ENCODE data around the gene ULBP1. TPM values are rescaled to one million over a fixed set of nuclear protein-coding genes. Genes with fewer than 3 reads are reported as not detected.

ULBP1 gene
- total and polyA plus RNA-seq, 8 donors = 1.1 to 6.0 (median 3.8) TPM

DNA sequence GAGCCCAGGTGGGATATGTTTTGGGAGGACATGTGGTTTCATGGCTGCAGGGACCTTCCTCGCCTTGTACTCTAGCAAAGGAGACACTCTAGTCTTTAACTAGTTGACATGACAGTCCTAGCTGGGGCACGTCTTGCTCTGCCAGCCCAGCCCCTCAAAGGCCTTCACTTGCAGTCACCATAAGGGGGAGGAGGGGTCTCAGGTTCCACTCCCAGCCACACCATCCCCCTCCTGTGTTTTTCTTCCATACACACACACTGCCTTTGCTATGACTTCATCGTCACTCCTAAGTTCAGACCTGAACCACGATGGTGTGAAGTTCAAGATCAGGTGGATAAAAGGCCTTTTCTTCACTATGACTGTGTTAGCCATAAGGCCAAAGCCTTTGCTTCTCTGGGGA is 13.5 kb downstream of the ULBP1 start:
- Histone ChIP-seq H3K4me3 (no peak overlapping the region), H3K9me3 (no peaks in the 10 kb centered on the region), H3K36me3 (no peaks in the 10 kb centered on the region), H3K27ac (no peak overlapping the region), H3K4me1 (no peaks in the 10 kb centered on the region), H3K27me3 (peaks cover 0 to 87% of the 10 kb centered on the region in 2 donors)
- ATAC-seq = no peak
- TF ChIP-seq, protein P1, sequence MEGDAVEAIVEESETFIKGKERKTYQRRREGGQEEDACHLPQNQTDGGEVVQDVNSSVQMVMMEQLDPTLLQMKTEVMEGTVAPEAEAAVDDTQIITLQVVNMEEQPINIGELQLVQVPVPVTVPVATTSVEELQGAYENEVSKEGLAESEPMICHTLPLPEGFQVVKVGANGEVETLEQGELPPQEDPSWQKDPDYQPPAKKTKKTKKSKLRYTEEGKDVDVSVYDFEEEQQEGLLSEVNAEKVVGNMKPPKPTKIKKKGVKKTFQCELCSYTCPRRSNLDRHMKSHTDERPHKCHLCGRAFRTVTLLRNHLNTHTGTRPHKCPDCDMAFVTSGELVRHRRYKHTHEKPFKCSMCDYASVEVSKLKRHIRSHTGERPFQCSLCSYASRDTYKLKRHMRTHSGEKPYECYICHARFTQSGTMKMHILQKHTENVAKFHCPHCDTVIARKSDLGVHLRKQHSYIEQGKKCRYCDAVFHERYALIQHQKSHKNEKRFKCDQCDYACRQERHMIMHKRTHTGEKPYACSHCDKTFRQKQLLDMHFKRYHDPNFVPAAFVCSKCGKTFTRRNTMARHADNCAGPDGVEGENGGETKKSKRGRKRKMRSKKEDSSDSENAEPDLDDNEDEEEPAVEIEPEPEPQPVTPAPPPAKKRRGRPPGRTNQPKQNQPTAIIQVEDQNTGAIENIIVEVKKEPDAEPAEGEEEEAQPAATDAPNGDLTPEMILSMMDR (IDR thresholded peaks at IDR 0.05) = no peak
- no peak for DNase-seq
- intact Hi-C loops (cut with DNase I) = no loop called here

DNA sequence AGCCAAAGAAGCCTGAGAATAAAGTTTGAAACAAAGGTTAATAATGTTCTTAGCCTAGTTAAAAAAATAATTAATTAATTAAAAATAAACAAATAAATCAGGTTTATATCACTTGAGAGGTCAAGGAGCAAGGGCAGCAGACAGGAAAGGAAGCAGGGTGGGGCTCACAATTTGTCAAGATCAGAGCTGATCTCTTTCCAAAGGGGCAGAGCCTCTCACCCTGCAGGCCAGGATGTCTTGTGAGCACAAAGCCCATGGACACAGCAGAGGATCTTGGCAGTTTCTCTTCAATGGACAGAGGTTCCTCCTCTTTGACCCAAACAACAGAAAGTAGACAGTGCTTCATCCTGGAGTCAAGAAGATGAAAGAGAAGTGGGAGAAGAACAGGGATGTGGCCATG is 14.9 kb downstream of the ULBP1 start:
- ATAC-seq = no peak
- intact Hi-C loops (cut with DNase I) = no loop called here
- H3K27me3 ChIP-seq = peaks cover 0 to 92% of the 10 kb centered on the region in 2 donors

DNA sequence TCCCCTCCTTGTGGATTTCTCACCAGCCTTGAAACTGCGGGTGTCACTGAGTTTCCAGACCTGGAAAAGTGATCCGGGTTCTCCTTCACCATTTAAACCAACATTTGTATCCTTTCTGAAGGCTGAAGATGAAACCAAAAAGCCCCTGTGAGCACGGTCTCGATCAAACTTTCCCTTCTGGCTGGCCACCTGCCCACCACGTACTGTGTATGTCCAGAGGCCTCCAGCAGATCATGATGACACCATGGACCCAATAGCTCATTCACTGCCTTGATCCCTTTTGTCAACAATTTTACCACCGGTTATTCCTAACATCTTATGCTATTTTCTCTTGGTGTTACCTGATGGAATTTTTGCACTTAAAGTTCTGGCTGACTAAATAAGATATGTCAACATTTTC is 15.6 kb downstream of the ULBP1 start:
- intact Hi-C loops (cut with DNase I) = no loop called here
- no peak overlapping the region for H3K27ac ChIP-seq
- H3K27me3 ChIP-seq = peaks cover 0 to 86% of the 10 kb centered on the region in 2 donors
- no peaks in the 10 kb centered on the region for H3K9me3 ChIP-seq
- TF ChIP-seq, protein P1 (IDR thresholded peaks at IDR 0.05) = no peak
- ATAC-seq (no peak), DNase-seq (no peak)
- no peaks in the 10 kb centered on the region for H3K36me3 ChIP-seq
- H3K4me3 ChIP-seq = no peak overlapping the region
- H3K4me1 ChIP-seq = no peaks in the 10 kb centered on the region

More for the DNA sequence above, 14.9 kb downstream of the ULBP1 start:
- Histone ChIP-seq H3K9me3 (no peaks in the 10 kb centered on the region), H3K36me3 (no peaks in the 10 kb centered on the region), H3K4me3 (no peak overlapping the region), H3K4me1 (no peaks in the 10 kb centered on the region), H3K27ac (no peak overlapping the region)
- TF ChIP-seq, protein P1 (IDR thresholded peaks at IDR 0.05) = no peak
- no peak for DNase-seq

DNA sequence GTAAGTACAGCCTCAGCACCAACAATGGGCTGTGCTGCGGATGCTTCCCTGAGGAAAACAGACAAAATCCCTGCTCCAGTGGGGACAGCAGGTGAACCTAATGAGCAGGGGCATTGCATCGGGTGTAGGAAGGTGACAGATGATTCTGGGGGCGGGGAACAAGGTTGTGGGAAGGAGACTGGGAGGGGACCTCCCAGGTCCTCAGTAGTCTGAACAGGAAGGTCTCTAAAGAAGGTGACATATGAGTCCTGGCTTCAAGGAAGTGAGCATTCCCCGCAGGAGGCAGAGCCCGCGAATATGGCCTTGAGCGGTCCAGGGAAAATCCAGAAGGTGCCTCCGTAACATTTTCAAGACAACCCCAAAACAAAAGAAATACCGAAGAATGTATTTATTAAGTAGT is 19.4 kb downstream of the ULBP1 start:
- intact Hi-C loops (cut with DNase I) = no loop called here
- Histone ChIP-seq H3K36me3 (no peaks in the 10 kb centered on the region), H3K4me1 (no peaks in the 10 kb centered on the region), H3K4me3 (no peak overlapping the region), H3K9me3 (no peaks in the 10 kb centered on the region), H3K27me3 (peaks cover 33 to 92% of the 10 kb centered on the region in 2 donors), H3K27ac (no peak overlapping the region)
- DNase-seq (no peak), ATAC-seq (no peak)
- TF ChIP-seq, protein P1 (IDR thresholded peaks at IDR 0.05) = no peak

DNA sequence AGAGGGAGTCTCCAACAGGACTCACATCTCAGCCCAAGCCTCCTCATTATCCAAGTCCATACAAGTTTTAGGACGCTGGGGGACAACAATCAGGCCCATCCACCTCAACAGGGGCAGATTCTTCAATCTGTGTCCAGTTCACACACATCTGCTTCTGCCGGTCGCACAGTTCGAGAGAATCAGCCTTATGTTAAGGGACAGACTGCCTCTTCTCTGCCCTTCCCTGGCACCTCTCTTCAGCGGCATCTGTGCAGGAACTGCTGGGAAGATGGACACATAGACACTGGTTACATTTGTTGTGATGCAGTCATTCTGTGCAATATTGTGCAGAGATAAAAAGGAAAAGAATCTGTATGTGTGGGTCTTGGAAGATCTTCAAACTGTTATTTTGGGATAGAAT is 21.0 kb downstream of the ULBP1 start:
- intact Hi-C loops (cut with DNase I) = no loop called here
- ATAC-seq (no peak), DNase-seq (no peak)
- Histone ChIP-seq H3K9me3 (no peaks in the 10 kb centered on the region), H3K27me3 (peaks cover 49 to 94% of the 10 kb centered on the region in 2 donors), H3K27ac (no peak overlapping the region), H3K36me3 (no peaks in the 10 kb centered on the region), H3K4me3 (no peak overlapping the region), H3K4me1 (peaks cover 0 to 3% of the 10 kb centered on the region in 2 donors)
- TF ChIP-seq, protein P1 (IDR thresholded peaks at IDR 0.05) = no peak
